Measurements from ENCODE around the gene PRDM2.

GRCh38 chr1:13781907-13782633 lies 82.1 kb downstream of the PRDM2 start:
- no peak for TF ChIP-seq CTCF (optimal IDR thresholded peaks at IDR 0.05 in 1 of 3, IDR thresholded peaks at IDR 0.05 in 1 of 3, conservative IDR thresholded peaks at IDR 0.05 in 1 of 3; ENCODE audit: extremely low read depth in 1 of 3, insufficient read depth in 2 of 3, low read length in 3 of 3)
- no peak for TF ChIP-seq EZH2 (IDR thresholded peaks at IDR 0.05; ENCODE audit: low read length)

Measured in keratinocyte (primary cell).